Astrocyte of the hippocampus (primary cell): ENCODE measurements around the gene CGB3.
A peak's percentile ranks its signal among the peaks of the same experiment; 100 is the strongest.
"Not testable (repeated sequence)": the region's sequence is repeated elsewhere in the genome, so short reads cannot be mapped to it uniquely, and the experiment has no call there.

Experiments
- DNase-seq: peaks from one replicate; pipeline ENCODE4 v3.0.0; 2011; ENCODE audit warnings: low read depth, low spot score

The CGB3 gene

DNA sequence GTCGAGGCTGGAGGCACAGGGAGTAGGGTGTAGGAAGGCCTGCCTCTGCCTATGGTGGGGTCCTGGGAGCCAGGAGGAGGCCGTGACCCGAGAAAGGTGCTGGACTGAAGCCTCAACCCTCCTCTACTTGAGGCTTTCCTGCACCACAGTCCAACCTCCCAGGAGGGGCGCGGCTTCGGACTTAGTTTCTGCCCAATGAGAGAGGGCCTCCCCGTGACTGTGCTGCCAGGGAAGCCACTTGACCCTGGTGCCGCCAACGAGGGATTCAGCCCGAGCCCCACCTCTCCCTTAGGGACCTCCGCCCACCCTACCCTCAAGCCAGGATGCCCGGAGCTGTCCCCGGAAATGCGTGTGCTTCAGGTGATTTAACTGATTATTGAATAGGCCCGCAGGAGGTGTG is at the start of gene CGB3:
Gene CGB3 (minus strand): TSS at position 101 of the 400 bp plus-strand sequence. CDS start 362 bp downstream, outside the sequence.
- DNase-seq = not testable (repeated sequence)

DNA sequence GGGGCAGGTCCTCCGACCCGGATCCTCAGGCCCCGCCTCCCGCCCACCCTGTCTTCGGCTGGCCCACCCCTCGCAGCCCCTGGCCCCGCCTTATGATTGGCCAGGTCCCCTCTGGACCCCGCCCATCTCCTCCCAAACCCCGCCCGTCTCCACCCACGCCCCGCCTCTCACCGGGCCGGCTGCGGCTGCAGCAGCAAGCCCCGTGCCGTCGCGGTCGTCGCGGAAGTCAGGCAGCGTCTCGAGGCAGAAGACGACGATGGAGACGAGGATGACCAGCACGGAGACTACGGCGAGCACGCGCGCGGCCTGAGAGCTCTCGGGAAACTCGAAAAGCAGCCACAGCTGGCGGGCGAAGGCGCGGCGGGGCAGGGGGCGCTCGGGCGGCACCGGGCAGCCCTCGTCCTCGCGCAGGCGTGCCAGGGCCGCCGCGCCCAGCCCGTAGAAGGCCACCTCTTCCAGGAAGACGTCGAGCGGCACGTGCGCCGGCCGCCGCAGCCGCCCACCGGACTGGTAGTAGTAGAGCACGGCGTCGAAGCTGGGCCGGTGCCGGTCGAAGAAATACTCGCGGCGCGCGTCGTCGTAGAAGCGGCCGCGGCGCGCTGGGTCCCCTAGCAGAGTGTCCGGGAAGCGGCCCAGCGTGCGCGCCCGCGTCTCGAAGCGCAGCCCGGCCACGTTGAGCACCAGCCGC is 47.9 kb upstream of the CGB3 start:
- DNase-seq = peak; percentile 60

DNA sequence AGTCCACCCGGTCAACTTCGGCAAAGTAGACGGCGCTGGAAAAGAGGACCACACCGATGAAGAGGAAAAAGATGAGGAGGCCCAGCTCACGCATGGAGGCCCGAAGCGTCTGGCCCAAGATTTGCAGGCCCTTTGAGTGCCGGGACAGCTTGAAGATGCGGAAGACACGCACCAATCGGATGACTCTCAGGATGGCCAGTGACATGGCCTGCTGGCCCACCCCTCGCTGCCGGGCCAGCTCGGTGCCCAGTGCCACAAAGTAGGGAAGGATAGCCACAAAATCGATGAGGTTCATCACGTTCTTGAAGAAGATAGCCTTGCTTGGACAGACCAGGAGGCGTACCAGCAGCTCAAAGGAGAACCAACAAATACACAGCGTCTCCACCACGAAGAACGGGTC is 46.3 kb upstream of the CGB3 start:
- DNase-seq = no peak

DNA sequence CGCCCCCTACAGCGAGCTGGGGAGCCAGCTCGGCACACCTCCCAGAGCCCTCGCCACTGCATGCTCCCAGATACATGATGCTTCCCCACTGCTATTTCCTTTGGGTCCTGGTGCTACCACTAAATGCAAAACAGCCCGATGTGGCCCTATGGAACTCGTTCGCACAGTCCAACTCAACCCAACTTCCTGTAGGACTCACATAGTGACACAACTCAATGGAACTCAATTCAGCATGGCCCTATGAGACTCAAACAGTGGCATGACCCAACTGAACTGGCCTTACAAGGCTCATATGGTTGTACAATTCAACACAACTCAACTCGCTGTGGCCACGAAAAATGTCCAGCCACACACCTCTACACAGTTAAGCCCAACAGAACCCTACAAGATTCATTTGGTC is 44.9 kb upstream of the CGB3 start:
- peak; percentile 28 for DNase-seq

DNA sequence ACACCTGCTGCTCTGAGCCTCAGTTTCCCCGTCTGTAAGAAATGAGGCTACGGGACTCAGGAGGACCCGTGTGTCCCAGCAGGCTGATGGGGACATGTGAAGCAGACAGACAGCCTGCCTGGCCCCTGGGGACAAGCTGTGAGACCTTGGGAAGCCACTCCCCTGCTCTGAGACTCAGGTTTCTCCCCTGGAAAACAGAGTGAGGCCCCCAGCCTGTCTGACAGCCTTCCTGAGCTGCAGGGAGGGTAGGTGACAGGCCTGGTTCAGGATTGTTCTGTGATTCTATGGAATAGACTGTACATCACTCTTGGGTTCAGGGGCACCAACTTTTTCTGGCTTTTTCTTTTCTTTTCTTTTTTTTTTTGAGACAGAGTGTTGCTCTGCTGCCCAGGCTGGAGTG is 43.4 kb upstream of the CGB3 start:
- no peak for DNase-seq

DNA sequence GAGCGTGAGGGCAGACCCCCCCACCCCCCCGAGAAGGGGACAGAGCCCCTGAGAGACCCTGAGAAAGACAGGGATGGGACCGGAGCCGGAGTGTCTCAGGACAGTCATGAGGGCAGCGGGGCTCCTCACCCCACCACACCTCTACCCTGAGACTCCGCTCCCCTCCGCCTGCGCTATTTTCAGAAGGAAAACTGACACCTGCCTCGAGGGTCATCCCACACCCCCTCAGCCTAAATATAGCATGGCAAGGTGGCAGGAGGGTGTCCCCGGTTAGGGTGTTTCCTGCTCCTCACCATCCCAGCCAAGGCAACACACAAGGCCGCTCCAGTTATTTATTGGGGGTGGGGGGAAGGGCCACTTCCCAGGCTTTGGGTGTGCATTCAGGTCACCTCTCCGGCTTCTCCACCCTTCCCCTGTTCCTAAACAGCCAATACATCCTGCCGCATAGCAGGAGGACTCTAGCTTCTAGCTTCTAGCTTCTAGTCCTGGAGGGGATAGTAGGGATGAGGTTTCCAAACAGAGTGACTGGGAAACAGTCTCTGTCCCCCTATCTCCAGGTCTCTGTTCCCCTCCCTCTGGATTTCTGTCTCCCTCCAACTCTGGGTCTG is 41.9 kb upstream of the CGB3 start:
- no peak for DNase-seq

DNA sequence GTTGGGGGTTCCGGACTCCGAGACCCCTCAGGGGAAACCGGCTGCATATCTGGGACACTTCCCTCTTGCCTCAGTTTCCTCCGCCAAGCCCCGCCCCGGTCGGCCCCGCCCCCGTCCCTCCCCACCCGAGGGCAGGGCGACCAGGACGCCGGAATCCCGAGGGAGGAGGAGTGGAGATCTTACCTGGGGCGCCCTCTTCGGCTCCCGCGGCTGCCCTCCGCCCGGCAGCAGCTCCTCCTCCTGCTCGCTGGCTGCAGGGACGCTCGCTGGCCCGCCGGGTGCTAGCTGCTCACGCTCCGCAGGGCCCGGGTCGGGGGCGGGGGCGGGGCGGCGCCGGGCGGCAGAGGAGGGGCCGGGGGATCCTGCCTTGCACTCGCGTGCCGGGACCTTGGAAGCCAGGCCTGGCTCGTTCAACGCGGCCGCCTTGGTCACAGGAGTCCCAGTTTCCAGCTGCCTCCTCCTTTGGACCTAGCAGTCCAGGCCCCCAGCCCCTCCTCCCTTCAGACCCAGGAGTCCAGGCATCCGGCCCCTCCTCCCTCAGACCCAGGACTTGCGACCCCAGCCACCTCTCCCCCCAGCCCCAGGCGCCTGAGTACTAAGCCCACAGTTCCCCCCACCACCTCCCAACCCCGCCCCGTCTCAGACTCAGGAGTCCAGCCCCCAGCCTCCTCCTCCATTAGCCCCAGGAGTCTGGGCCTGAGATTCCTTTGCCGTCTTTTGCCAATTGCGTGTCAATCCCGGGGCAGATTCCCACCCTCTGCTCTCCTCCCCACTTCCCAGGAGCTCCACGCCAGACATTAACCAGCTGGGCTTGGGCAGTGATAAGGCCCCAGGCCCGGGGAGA is 40.9 kb upstream of the CGB3 start, which contains the start of gene NTF4:
Gene NTF4 (minus strand): TSS at position 51 of the 844 bp plus-strand sequence. CDS start 2,821 bp downstream, outside the sequence.
- DNase-seq = peak; percentile 79

DNA sequence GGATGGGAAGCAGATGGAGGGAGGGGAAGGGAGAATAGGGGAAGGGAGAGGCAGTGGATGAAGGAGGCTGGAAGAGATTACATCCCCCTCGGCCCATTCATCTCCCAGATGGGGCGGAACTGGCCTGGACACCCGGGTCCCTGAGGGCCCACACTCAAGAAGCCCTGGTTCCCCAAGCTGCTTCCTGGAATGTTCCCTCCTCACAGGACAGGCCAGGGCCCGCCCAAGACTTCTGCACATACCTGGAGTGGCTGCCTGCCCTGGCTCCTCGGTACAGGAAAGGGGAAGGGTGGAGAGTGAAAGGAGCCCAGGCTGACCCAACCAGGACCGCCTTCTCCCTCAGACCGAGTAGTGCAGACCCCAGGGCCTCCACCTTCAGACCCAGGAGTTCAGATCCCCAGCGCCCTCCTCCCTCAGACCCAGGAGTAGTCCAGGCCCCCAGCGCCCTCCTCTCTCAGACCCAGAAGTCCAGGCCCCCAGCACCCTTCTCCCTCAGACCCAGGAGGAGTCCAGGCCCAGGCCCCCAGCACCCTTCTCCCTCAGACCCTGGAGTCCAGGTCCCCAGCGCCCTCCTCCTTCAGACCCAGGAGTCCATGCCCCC is 40.0 kb upstream of the CGB3 start:
- DNase-seq = no peak

DNA sequence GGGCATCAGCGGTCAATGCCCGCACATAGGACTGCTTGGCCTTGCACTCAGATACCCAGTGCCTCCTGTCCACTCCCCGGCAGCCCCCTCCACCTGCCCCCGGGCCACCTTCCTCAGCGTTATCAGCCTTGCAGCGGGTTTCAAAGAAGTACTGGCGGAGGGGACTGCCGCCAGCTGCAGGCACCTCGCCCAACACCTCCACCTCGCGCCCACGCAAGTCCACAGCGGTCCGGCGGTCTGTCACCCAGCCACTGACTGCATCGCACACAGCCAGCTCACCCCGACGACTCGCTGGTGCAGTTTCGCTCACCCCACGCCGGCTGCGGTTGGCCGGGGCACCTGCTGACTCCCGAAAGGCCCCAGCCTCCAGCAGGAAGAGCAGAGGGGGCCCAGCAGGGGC is 37.3 kb upstream of the CGB3 start:
- DNase-seq = no peak

DNA sequence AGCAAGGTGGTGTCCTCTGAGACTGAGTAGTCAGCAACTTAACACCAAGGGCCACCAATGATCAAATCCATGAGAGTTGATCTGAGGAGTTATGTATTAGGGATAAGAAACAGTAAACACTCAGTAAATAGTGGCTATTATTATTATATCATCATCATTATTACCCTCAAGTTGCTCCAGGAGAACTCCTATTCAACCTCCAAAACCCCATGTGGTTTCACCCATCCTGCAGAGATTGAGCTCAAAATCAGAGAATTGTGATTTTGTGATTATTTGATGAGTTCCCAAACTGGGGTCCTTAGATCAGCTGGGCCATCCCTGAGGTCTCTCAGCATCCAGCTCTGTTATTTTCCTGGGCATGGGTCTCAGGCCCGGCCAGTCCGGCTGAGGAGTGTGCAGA is 36.9 kb upstream of the CGB3 start:
- DNase-seq = no peak

DNA sequence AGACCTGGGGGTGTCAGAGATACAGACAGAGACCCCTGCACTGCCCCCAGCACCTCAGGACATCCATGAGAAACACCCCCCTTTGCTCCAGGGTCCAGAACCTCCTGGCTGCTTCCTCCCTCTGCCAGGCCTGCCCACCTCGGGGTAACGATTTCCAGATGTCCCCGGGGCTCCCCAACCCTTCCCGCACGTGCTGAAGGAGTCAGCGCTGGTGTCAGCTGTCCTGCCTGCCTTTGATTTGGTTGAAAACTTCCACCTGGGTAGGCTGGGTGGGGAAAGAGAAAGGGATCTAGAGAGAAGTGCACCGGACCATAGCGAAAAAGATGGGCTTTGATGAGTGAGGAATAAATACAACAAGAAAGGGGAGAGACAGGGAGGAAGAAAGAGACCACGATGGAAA is 34.9 kb upstream of the CGB3 start:
- no peak for DNase-seq

DNA sequence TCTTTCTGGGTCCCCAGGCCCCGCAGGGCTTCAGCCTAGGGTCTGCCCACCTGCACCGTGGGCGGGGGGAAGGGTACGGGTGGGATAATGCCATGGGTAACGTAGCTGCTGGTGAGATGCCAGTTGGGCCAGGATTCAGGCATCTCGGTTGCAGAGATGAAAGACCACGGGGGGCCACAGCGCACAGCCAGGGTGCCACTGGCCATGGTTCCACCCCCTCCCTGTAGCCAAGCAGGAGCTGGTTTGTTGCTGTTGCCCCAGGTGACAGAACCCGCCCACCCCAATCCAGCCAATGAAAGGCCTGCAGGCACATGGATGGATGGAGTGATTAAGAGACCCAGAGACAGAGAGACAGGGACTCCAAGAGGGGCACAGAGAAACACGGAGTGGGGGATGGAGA is 34.4 kb upstream of the CGB3 start:
- DNase-seq = peak; percentile 69

DNA sequence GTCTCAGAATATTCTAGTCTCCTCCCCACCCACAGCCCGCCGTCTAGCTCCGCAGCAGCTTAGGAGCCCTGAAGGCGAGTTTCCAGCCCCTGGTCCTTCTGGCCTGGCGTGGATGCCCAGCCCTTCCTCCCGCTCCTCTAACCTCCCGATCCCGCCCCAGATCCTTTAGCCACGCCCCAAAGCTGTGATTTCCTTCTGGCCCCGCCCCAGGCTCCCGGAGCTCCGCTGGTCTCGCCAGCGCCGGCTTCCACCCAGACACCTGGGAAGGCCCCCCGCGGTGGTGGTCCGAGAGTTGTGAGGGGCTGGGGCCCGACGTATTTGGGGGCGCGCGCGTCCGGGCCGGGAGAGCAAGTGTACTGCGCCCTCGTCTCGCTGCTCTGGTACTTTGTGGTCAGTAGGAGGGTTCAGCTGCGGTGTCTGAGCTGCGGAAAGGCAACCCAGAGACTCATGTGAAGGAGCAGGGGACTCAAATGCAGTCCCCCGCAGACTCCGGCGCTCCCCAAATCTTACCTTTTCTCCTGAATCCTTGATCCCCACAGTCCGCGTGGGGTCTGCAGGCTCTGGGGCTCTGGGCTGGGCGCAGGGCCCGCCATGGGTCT is 33.6 kb upstream of the CGB3 start, which contains the start of gene CGB7:
Gene CGB7 (minus strand): TSS at position 114 of the 599 bp plus-strand sequence. CDS start 2,374 bp downstream, outside the sequence.
- peak; percentile 85 for DNase-seq

DNA sequence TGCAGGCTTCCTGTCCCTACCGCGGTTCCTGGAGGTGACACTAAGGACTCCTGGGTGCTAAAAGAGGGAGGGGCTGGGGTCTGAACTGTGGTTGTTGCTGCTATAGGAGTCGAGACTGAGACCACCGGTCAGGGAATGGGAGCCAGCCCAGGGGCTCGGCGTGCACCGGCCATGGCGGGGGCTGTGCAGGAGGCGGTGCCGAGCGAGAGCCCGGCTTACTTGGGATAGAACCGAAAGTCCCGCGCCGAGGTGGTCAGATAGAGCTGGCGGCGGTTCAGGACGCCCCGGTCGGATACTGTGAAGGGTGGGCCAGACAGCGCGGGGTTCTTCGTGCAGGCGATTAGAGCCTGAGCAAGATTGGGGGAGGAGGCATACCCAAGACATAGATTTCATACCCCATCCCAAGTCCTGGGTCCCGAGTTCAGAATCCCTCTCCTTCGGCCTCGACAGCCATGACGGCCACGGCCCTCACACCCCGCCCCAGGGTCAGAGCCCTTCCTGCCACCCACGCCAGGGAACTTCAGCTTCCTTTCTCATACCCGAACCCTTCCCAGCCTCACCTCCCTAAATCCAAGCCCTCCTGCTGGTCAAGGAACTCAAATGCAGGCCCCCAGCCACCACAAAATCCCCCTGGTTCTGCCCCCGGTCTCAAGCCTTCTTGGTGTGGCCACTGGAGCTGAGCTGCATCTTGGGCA is 32.9 kb upstream of the CGB3 start:
- not testable (repeated sequence) for DNase-seq

DNA sequence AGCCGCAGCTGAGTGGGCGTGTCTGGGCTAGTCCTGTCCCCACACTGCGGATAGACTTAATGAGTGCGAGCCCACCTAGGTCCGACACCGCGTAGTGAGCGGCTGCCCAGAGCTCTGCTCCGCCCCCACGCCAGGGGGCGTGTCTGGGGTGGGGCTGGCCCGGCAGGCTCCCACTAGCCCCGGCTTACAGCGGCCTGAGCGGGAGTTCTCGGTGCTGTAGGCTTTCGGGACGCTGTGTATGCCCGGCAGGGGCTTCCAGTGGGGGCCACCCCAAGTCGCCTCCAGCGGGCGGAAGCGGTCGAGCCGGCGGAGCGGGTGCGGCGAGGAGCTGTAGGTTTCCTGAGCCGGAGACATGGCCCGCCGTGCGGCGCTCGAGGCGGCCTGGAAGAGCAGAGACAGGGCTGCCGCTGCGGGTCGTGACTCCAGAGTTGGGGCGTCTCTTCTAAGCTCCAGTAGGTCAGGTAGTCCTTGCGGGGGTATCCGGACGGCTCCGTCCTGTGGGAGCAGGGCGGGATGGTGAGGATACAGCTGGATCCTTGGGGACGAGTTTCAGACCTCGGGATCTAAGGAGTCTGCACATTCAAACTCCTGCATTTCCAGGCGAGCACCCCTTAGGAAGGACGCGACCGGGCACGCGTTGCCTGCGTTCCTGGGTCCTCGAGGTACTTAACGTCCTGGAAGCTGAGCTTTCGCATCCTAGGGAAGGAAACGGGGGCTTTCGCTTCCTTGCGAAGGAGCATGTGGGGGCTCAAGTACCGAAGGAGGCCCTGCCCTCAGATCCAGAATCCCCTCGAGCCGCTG is 32.2 kb upstream of the CGB3 start:
- peak; percentile 84 for DNase-seq

DNA sequence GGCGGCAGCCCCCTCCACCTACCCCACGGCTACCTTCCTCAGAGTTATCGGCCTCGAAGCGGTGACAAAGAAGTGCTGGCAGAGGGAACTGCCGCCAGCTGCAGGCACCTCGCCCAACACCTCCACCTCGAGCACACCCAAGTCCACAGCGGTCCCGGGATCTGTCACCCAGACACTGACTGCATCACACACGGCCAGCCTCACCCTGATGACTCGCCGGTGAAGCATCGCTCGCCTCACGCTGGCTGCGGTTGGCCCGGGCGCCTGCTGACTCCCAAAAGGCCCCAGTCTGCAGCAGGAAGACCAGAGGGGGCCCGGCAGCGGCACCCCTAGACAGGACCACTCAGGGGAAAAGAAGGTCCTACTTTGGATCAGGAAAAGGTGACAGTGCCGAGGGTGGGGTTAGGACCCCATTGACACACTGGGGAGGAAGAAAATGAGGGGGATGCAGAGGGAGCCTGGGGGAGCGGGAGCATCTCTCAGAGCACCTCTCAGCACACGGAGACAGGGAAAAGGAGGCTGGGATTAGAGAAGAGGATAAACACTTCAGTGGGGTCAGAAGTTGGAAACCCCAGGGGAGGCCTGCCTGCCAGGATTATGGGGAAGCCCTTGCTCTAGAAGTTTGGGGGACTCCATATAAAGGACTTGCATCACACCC is 26.4 kb upstream of the CGB3 start:
- DNase-seq = peak; percentile 83

DNA sequence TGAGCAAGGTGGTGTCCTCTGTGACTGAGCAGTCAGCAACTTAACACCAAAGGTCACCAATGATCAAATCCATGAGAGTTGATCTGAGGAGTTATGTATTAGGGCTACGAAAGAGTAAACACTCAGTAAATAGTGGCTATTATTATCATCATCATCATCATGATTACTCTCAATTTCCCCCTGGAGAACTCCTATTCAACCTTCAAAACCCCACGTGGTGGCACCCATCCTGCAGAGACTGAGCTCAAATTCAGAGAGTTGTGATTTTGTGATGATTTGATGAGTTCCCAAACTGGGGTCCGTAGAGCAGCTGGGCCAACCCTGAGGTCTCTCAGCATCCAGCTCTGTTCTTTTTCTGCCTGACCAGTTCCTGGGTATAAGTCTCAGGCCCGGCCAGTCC is 25.7 kb upstream of the CGB3 start:
- DNase-seq = not testable (repeated sequence)

DNA sequence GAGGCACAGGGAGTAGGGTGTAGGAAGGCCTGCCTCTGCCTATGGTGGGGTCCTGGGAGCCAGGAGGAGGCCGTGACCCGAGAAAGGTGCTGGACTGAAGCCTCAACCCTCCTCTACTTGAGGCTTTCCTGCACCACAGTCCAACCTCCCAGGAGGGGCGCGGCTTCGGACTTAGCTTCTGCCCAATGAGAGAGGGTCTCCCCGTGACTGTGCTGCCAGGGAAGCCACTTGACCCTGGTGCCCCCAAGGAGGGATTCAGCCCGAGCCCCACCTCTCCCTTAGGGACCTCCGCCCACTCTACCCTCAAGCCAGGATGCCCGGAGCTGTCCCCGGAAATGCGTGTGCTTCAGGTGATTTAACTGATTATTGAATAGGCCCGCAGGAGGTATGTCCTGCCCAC is 24.9 kb upstream of the CGB3 start, which contains the start of gene CGB8:
Gene CGB8 (minus strand): TSS at position 101 of the 400 bp plus-strand sequence. CDS start 372 bp downstream, outside the sequence.
- not testable (repeated sequence) for DNase-seq

DNA sequence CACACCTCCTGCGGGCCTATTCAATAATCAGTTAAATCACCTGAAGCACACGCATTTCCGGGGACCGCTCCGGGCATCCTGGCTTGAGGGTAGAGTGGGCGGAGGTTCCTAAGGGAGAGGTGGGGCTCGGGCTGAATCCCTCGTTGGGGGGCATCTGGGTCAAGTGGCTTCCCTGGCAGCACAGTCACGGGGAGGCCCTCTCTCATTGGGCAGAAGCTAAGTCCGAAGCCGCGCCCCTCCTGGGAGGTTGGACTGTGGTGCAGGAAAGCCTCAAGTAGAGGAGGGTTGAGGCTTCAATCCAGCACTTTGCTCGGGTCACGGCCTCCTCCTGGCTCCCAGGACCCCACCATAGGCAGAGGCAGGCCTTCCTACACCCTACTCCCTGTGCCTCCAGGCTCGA is 19.4 kb upstream of the CGB3 start, which contains the start of gene CGB5:
Gene CGB5 (plus strand): TSS at position 301 of the 400 bp plus-strand sequence. CDS start 362 bp downstream, outside the sequence.
- DNase-seq = not testable (repeated sequence)
